CD8-positive, alpha-beta memory T cell (primary cell): ENCODE measurements around the gene CEP135. TPM values are rescaled to one million over a fixed set of nuclear protein-coding genes. Genes with fewer than 3 reads are reported as not detected.

Experiments used
- CTCF ChIA-PET: fragments of 350-600 bp; sonication (Branson Sonifier 250); formaldehyde crosslinking; loops from one replicate; lab custom pipeline; 2021; ENCODE audit warnings: antibody characterized with exemption; lab: Charles Lee
- POLR2A ChIA-PET: fragments of 350-600 bp; sonication (Branson Sonifier 250); formaldehyde crosslinking; loops from one replicate; lab custom pipeline; 2021; ENCODE audit warnings: antibody characterized with exemption; lab: Charles Lee
- DNase-seq, 5 donors: peaks; one replicate each; pipeline versions ENCODE4 v3.0.0 to v3.0.0-alpha.2; 2020 to 2022; ENCODE audit warnings: mixed read lengths in 1 of 5
- H3K27ac ChIP-seq: one replicate; pipeline ENCODE4 v1.7.0; 2013; ENCODE audit warnings: low read depth, mild to moderate bottlenecking, low read length, moderate library complexity
- H3K27me3 ChIP-seq: 2 replicates; pipeline ENCODE4 v1.7.0; 2013; ENCODE audit warnings: low read length, mild to moderate bottlenecking; ENCODE audit not compliant: insufficient read depth, poor library complexity, severe bottlenecking
- H3K36me3 ChIP-seq: 2 replicates; pipeline ENCODE4 v1.7.0; 2013; ENCODE audit warnings: mild to moderate bottlenecking, low read length, moderate library complexity; ENCODE audit not compliant: insufficient read depth
- H3K4me1 ChIP-seq: 2 replicates; pipeline ENCODE4 v1.7.0; 2013; ENCODE audit warnings: mild to moderate bottlenecking, low read length, moderate library complexity; ENCODE audit not compliant: insufficient read depth
- H3K4me3 ChIP-seq: 2 replicates; pipeline ENCODE4 v1.7.0; 2013; ENCODE audit warnings: mild to moderate bottlenecking, low read length
- H3K9me3 ChIP-seq: 2 replicates; pipeline ENCODE4 v1.7.0; 2013; ENCODE audit warnings: mild to moderate bottlenecking, low read length
- H3K27ac Mint-ChIP-seq, 8 donors: one replicate each; pipeline ENCODE4 v1.8.0; 2020 to 2021; ENCODE audit warnings: mixed read lengths in 8 of 8, mild to moderate bottlenecking in 6 of 8, inconsistent platforms in 3 of 8, moderate library complexity in 3 of 8
- H3K27me3 Mint-ChIP-seq, 2 donors: one replicate each; pipeline ENCODE4 v1.8.0; 2020 to 2021; ENCODE audit warnings: mixed read lengths in 2 of 2, mild to moderate bottlenecking in 1 of 2, moderate library complexity in 1 of 2
- H3K36me3 Mint-ChIP-seq, 3 donors: one replicate each; pipeline ENCODE4 v1.8.0; 2020 to 2021; ENCODE audit warnings: mixed read lengths in 3 of 3, inconsistent platforms in 1 of 3, mild to moderate bottlenecking in 1 of 3
- H3K4me1 Mint-ChIP-seq, 3 donors: one replicate each; pipeline ENCODE4 v1.8.0; 2020 to 2021; ENCODE audit warnings: mixed read lengths in 3 of 3, inconsistent platforms in 1 of 3, mild to moderate bottlenecking in 1 of 3
- H3K4me3 Mint-ChIP-seq, 7 donors: one replicate each; pipeline ENCODE4 v1.8.0; 2020 to 2021; ENCODE audit warnings: mixed read lengths in 7 of 7, mild to moderate bottlenecking in 6 of 7, moderate library complexity in 4 of 7, inconsistent platforms in 2 of 7
- H3K9me3 Mint-ChIP-seq, 5 donors: one replicate each; pipeline ENCODE4 v1.8.0; 2020 to 2022; ENCODE audit warnings: mixed read lengths in 5 of 5, mild to moderate bottlenecking in 3 of 5, moderate library complexity in 2 of 5, inconsistent platforms in 1 of 5
- polyA plus RNA-seq: library from polyadenylated mRNA; unstranded; fragments of 300-500 nt; fragmentation: Illumina TruSeq; gene quantifications from one replicate; pipeline ENCODE4 v1.2.3, GENCODE V29; 2021
- total RNA-seq, 2 experiments: library from RNA; stranded (reverse); gene quantifications; one replicate each; pipeline ENCODE4 v1.2.3, GENCODE V29; 2021

The CEP135 gene
- total and polyA plus RNA-seq, 3 experiments from 2014 or later = 8.3 to 16.1 (median 15.8) TPM

DNA sequence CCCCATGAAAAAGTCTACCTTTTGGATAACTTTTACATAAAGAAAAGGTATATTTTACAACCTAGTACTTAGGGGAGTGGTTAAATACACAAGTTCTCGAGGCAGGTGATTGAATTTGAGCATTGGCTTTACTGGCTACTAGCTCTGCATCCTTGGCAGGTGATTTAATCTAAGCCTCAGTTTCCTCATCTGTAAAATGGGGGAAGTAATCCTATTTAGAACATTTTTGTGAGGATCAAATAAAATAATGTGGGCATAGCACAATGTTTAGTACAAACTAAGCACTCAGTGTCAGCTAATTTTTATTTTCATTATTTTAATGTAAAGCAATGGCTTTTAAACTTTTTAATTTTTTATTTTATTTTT, 102.9 kb downstream of the CEP135 start:
- no peaks in the 10 kb centered on the region for H3K9me3 Mint-ChIP-seq
- ChIA-PET CTCF (no interaction called here), POLR2A (no interaction called here)
- Histone ChIP-seq H3K9me3 (no peaks in the 10 kb centered on the region), H3K27ac (no peak overlapping the region), H3K4me1 (peaks cover 8% of the 10 kb centered on the region), H3K4me3 (no peak overlapping the region), H3K27me3 (peaks cover 23% of the 10 kb centered on the region), H3K36me3 (no peaks in the 10 kb centered on the region)
- no peaks in the 10 kb centered on the region for H3K36me3 Mint-ChIP-seq
- H3K27me3 Mint-ChIP-seq = peaks cover 22 to 70% of the 10 kb centered on the region in 2 donors
- H3K27ac Mint-ChIP-seq = peak overlapping the region in 1 of 8 donors; percentile 32
- no peak overlapping the region for H3K4me3 Mint-ChIP-seq
- no peak for DNase-seq
- peaks cover 11 to 20% (median 14%) of the 10 kb centered on the region in 3 donors for H3K4me1 Mint-ChIP-seq

DNA sequence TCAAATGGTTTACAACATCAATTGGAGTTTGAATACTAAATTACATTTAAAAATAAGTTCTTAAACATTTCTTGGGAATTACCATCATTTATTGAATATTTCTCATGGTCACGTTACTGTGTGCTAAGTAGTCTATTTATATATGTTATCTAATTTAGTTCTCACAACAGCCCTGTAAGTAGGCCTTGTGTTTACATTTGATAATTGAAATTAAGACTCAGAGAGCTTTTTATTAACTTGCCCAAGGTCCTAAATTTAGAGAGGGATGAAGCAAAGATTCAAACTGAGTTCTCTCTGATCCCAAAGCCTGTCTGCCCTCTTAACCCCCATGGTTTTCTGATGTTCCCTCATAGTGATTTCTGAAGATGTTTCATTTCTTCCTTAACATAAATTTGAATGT, 103.7 kb downstream of the CEP135 start:
- ChIA-PET POLR2A (no interaction called here), CTCF (interaction anchor here (1.2 kb wide), 1 partner anchor 18 kb away, joined by 3 read pairs; no protein-coding TSS in a partner anchor)
- Mint-ChIP-seq H3K9me3 (no peaks in the 10 kb centered on the region), H3K4me3 (no peak overlapping the region), H3K4me1 (peaks cover 11 to 20% (median 14%) of the 10 kb centered on the region in 3 donors), H3K36me3 (peaks cover 0 to 4% (median 0%) of the 10 kb centered on the region in 3 donors), H3K27ac (no peak overlapping the region), H3K27me3 (peaks cover 21 to 69% of the 10 kb centered on the region in 2 donors)
- H3K27ac ChIP-seq = no peak overlapping the region
- no peaks in the 10 kb centered on the region for H3K9me3 ChIP-seq
- no peak for DNase-seq
- peaks cover 19% of the 10 kb centered on the region for H3K27me3 ChIP-seq
- H3K36me3 ChIP-seq = no peaks in the 10 kb centered on the region
- peaks cover 8% of the 10 kb centered on the region for H3K4me1 ChIP-seq
- no peak overlapping the region for H3K4me3 ChIP-seq

DNA sequence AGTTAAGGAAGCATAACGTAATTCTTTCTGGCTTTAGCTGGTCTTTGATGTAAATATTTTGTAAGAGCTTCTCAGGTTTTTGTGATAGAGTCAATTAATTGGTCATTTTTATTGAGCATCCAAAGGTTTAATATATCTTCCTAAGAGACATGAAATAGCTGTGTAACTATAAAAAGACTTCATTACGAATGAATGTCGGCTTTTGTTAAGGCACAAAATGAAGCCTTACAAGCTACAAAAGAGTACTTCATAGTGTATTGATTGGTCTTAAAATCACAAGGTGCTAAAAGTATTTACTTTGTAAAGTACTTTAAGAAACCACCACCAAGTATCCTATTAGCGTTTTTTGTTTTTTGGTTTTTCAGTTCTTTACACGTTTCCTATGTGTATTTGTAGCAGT, 104.2 kb downstream of the CEP135 start:
- ChIA-PET CTCF (interaction anchor here (1.2 kb wide), 1 partner anchor 17 kb away, joined by 3 read pairs; no protein-coding TSS in a partner anchor), POLR2A (no interaction called here)
- Mint-ChIP-seq H3K27me3 (peaks cover 20 to 69% of the 10 kb centered on the region in 2 donors), H3K36me3 (peaks cover 0 to 4% (median 0%) of the 10 kb centered on the region in 3 donors), H3K9me3 (no peaks in the 10 kb centered on the region), H3K27ac (no peak overlapping the region), H3K4me1 (peaks cover 11 to 20% (median 14%) of the 10 kb centered on the region in 3 donors), H3K4me3 (no peak overlapping the region)
- Histone ChIP-seq H3K27ac (no peak overlapping the region), H3K4me3 (no peak overlapping the region), H3K27me3 (peaks cover 19% of the 10 kb centered on the region), H3K36me3 (no peaks in the 10 kb centered on the region), H3K4me1 (peaks cover 8% of the 10 kb centered on the region), H3K9me3 (no peaks in the 10 kb centered on the region)
- DNase-seq = no peak

DNA sequence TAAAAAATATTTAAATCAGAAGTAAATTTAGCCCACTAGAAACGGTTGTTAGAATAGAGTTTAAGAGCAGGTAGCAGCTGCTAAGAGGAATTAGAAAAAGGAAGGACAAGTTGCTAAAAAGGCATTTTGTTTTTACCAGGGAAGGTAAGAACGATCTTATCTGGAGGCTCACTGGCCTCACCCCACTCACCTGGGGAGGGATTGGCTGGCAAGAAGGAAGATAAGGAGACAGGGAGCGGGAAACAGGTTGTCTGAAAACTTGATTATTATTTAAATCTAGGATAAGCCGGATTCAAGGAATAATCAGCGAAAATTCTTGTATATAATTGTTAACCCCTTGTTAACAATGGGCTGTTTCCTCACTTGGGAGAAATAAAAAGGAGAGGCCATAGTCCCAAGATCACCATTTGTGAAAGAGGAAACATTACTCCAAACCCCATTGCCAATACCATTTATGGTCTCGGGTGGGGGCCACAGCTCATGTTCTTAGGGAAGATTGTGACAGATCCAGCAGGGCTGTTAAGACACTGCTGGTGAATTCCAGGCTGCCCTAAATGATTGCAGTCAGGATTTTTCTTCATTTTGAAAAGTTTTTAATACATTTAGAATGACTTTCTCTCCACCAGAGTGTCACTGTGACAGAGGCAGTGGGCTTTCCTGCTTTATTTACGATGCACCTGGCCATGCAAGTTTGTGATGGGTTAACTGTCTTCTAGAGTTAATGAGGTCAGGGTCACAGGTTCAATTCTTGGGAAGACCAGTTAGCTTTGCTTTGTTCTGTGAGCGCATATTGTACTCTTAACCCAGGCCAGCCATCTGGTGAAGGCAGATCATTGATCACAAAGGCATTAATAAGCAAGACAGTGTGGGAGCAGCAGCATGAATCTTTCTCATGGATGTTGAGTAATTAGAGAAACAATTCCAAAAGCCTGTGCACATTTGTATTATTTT, 106.6 kb downstream of the CEP135 start:
- ChIA-PET POLR2A (no interaction called here), CTCF (no interaction called here)
- no peak overlapping the region for H3K27ac Mint-ChIP-seq
- peaks cover under 1% of the 10 kb centered on the region for H3K4me1 ChIP-seq
- no peaks in the 10 kb centered on the region for H3K9me3 ChIP-seq
- H3K27ac ChIP-seq = no peak overlapping the region
- peaks cover 0 to 4% (median 0%) of the 10 kb centered on the region in 3 donors for H3K36me3 Mint-ChIP-seq
- H3K27me3 ChIP-seq = peaks cover 12% of the 10 kb centered on the region
- no peak for DNase-seq
- H3K9me3 Mint-ChIP-seq = no peaks in the 10 kb centered on the region
- H3K27me3 Mint-ChIP-seq = peaks cover 12 to 70% of the 10 kb centered on the region in 2 donors
- H3K4me3 ChIP-seq = no peak overlapping the region
- no peak overlapping the region for H3K4me3 Mint-ChIP-seq
- no peaks in the 10 kb centered on the region for H3K36me3 ChIP-seq
- peaks cover 0 to 3% (median under 1%) of the 10 kb centered on the region in 3 donors for H3K4me1 Mint-ChIP-seq

DNA sequence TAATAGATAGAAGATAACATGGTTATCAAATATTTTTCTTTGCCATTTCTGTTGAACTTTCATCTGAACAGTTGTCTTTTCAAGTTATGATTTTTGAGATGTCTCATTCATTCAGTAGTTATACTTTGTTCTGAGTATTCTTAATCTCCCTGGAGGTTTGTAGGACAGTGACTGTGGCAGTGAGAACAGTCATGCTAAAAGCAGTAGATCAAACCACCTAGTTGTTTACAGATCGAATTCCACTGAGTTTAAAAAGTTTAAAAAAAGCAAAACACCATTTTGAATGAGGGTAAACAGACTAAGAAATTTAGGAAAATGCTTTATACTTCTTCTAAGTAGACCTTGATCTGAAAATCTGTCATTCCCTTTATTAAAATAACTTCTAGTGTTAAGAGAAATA, 107.2 kb downstream of the CEP135 start:
- no peaks in the 10 kb centered on the region for H3K4me1 ChIP-seq
- no peaks in the 10 kb centered on the region for H3K4me1 Mint-ChIP-seq
- CTCF ChIA-PET = no interaction called here
- POLR2A ChIA-PET = no interaction called here
- H3K36me3 Mint-ChIP-seq = peaks cover 0 to 4% (median 0%) of the 10 kb centered on the region in 3 donors
- H3K27ac ChIP-seq = no peak overlapping the region
- no peak overlapping the region for H3K4me3 ChIP-seq
- DNase-seq = no peak
- H3K9me3 ChIP-seq = no peaks in the 10 kb centered on the region
- H3K27ac Mint-ChIP-seq = no peak overlapping the region
- H3K27me3 ChIP-seq = peaks cover 5% of the 10 kb centered on the region
- H3K9me3 Mint-ChIP-seq = no peaks in the 10 kb centered on the region
- peaks cover 12 to 69% of the 10 kb centered on the region in 2 donors for H3K27me3 Mint-ChIP-seq
- no peak overlapping the region for H3K4me3 Mint-ChIP-seq
- H3K36me3 ChIP-seq = no peaks in the 10 kb centered on the region

DNA sequence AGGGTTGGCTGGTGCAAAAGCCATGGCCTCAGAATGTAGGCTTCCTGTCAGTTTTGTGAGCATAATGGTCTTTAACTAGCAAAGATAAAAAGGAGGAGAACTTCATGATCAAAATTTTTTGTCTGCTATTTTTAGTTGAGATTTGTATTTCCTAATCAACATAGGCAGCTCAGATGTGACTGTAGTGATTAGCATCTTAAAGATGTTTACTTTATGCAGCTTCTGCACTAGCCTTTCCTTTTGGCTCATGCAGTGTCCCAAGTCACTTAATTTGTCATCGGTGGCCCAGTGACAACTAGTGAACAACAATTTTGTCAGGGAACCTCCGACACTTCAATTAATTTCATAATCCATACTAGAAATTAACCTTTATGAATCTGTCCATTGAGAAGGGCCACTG, 109.8 kb downstream of the CEP135 start:
- peaks cover 8 to 58% of the 10 kb centered on the region in 2 donors for H3K27me3 Mint-ChIP-seq
- H3K4me1 ChIP-seq = no peaks in the 10 kb centered on the region
- ChIA-PET POLR2A (no interaction called here), CTCF (no interaction called here)
- no peak overlapping the region for H3K27ac ChIP-seq
- no peak overlapping the region for H3K4me3 ChIP-seq
- H3K27me3 ChIP-seq = no peaks in the 10 kb centered on the region
- H3K4me3 Mint-ChIP-seq = no peak overlapping the region
- H3K9me3 Mint-ChIP-seq = no peaks in the 10 kb centered on the region
- H3K36me3 Mint-ChIP-seq = peaks cover 0 to 4% (median 0%) of the 10 kb centered on the region in 3 donors
- no peak overlapping the region for H3K27ac Mint-ChIP-seq
- no peaks in the 10 kb centered on the region for H3K36me3 ChIP-seq
- no peaks in the 10 kb centered on the region for H3K4me1 Mint-ChIP-seq
- DNase-seq = no peak
- H3K9me3 ChIP-seq = no peaks in the 10 kb centered on the region

DNA sequence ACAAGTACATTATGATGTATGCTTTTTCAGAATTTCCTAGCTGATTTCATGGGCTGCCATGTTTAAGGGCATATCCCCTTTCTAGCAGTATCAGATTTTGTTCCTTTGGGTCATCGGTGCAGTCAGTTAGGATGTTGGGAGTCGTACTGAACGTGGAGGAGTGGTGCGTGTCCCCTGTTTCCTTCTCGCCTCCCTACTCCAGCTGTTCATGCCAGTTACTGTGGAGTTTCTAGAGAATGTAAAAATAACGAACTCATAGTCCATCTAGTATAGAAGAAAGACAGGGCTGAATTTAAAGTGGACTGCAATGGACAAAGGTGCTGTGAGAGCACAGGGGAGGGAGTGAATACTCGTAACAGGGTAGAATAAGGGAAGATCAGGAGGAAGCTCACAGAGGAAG, 111.3 kb downstream of the CEP135 start:
- Mint-ChIP-seq H3K36me3 (peaks cover 0 to 4% (median 0%) of the 10 kb centered on the region in 3 donors), H3K27ac (peak overlapping the region in 1 of 8 donors; percentile 61), H3K9me3 (no peaks in the 10 kb centered on the region), H3K27me3 (peaks cover 8 to 51% of the 10 kb centered on the region in 2 donors), H3K4me1 (no peaks in the 10 kb centered on the region), H3K4me3 (no peak overlapping the region)
- ChIA-PET CTCF (no interaction called here), POLR2A (no interaction called here)
- no peak overlapping the region for H3K4me3 ChIP-seq
- DNase-seq = no peak
- H3K9me3 ChIP-seq = no peaks in the 10 kb centered on the region
- H3K4me1 ChIP-seq = no peaks in the 10 kb centered on the region
- H3K27ac ChIP-seq = no peak overlapping the region
- no peaks in the 10 kb centered on the region for H3K36me3 ChIP-seq
- H3K27me3 ChIP-seq = no peaks in the 10 kb centered on the region

DNA sequence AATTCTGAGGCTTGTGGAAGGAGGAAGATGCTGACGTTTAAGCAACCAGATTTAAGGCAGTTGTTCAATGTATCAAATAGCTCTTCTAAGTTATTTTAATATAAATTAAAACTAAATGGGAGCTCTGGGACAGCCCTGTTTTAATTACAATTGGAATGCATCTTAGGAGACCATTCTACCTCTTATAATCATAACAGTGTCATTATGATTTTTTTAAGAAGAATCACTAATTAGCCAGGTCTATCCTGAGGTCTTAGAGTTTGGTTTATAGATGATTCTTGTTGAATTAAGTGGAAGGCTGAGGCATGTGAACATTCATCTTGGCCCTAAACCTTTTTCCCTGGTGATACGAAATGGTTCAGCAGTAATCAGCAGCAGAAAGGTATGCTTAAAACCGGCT, 113.4 kb downstream of the CEP135 start:
- Histone ChIP-seq H3K4me3 (no peak overlapping the region), H3K9me3 (no peaks in the 10 kb centered on the region), H3K4me1 (no peaks in the 10 kb centered on the region), H3K27me3 (no peaks in the 10 kb centered on the region), H3K36me3 (no peaks in the 10 kb centered on the region), H3K27ac (no peak overlapping the region)
- Mint-ChIP-seq H3K27me3 (peaks cover 10 to 48% of the 10 kb centered on the region in 2 donors), H3K36me3 (peaks cover 0 to 3% (median 0%) of the 10 kb centered on the region in 3 donors), H3K4me1 (no peaks in the 10 kb centered on the region), H3K4me3 (no peak overlapping the region), H3K27ac (no peak overlapping the region), H3K9me3 (no peaks in the 10 kb centered on the region)
- ChIA-PET POLR2A (no interaction called here), CTCF (no interaction called here)
- no peak for DNase-seq
